ENCODE measurements around the gene ADAMTS2.

The ADAMTS2 gene

DNA sequence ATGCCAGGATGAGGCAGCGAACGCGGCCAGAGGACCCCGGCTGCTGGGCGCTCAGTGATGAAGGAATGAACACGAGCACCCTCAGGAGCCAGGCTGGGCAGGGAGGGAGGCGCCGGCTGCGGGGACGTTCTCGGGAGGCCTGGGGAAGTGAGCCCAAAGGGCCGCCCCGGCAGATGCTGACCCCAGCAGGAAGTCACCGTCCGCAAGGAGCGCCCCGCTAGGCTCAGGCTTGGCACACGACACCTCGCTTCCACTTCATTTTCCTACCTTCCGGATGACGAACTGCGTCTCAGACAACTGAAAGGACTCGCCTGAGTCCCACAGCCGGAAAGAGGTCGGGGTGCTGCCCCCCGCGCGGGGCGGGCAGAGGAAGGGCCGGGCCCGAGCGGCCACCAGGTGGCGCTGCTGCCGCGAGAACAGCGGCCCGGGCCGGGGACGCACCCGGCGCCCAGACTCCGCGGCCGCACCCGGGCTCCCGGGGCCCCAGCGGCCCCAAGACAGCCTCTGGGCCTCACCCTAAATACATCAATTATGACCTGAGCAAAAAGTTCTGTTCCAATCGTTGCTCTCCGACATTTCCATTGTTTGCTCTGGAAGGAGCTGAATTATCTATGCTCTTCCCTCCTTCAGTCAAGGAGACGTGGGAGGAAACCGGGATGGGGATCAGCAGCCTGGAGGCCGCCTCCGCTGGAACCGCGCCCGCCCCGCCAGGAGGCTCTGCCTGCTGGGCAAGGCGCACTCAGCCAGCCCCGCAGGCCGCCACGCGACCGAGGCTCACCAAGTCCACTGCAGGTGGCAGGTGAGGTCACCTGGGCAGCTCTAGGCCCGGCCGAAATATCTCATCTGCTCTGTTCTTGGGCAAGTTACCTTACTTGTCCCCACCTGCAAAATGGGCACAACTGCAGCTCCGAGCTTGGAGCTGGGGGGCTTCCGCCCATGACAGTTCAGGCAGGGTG, 178.1 kb downstream of the ADAMTS2 start:
- DNase-seq: peak; percentile 48

DNA sequence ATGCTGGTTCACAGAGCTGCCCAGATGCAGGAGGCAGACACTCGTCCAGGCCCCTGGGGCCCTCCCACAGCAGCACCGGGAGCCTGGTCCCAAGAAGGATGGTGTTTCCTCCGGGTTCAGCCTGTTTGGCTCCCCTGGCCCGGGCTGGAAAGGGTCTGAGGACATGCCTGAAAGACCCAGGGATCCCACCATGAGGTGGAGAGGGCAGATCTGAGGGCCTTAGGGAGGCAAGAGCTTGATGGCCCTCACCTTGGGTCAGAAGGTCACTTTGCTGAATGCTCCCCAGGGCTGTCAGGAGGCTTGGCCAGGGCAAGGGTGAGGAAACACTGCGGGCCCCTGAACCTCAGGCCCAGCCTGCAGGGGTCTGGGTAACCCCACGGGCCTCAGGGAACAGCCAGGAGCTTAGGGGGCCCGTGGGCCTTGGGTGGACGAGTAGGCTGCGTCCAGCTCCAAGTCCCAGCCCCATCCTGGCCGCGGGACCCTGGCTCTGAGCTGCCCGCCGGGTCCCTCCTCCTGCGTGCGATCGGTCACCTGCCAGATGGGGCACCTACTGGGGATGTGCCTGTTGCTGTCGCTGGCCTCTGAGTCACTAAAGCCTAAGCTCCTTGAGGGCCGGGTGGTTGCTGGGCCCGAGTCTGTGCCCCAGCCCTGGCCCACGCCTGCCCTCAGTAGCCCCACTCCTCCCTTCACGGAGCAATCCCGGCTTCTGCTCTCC, 178.9 kb downstream of the ADAMTS2 start:
- DNase-seq: no peak

DNA sequence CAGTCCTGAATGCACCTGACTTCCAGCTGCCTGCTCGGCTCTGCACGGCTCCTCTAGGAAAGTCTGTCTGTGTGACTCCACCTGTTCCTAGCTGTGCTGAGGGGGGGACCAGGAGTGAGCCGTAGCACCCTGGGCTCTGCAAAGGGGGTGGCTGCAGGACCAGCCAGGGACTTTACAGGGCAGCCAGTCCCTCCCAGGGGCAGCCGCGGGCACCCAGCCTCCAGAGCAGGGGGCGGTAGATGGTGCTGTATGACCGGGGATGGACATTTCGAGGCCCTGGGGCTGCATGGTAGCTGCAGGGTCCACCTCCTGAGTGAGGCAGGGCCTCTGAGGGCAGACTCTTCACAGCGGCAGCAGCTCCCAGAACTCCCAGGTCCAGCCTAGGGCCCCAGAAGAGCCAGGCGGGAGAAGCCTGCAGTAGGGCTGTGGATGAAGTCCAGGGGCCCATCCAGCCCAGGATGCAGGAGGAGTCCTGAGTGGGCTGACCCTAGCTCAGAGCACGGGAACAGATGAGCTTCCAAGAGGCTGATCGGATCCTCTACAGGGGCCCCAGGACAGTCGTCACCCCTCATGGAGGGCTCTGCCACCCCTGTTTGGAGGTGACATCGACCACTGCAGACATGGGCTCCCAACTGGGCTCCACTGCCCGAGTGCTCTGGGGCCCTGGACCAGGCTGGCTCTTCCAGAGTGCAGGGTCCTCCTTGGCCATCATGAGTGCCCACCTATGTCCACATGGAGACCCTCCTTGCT, 179.7 kb downstream of the ADAMTS2 start:
- DNase-seq: no peak

DNA sequence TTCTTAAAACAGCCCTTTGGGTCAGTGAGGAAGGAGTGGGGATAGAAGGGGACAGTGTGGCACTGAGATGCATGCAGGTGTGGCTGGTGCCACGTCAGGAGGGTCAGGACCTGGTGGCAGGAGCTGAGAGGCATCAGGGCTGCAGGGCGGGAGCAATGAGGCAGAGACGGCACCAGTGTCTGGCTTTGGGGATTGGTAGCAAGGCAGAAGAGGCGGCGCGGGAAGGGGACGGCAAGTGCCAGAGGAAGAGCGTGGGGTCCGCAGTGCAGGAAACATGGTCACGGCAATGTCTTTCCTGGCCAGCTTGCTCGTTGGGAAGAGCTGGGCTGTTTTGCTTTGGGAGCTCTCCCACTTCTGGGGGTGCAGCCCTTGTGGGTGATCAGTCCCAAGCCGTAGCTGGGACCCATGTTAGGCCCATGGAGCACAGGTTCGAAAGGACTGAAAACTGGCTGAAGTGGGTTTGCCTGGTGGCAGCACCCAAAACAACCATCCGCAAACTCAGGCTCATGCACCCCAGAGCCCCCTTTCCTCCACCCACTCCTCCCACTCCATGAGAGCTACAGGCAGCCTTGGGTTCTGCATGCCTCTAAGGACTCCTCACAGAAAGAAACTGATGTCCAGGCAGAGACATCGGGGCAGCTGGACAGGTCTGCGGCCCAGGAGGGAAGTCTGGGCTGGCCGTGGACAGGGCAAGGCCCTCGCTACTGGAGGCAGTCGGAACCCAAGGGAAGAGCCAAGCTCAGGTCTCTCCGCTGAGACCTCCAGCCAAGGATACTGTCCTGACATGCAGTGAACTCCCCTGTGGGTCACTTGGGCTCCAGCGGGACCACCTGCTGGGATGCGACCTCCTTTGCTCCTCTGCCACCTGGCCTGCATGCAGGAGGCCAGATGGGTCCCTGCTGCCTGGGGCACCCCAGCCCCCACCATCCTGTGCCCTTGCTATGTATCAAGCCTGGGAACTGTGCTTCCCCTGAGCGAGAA, 180.6 kb downstream of the ADAMTS2 start:
- DNase-seq: no peak

DNA sequence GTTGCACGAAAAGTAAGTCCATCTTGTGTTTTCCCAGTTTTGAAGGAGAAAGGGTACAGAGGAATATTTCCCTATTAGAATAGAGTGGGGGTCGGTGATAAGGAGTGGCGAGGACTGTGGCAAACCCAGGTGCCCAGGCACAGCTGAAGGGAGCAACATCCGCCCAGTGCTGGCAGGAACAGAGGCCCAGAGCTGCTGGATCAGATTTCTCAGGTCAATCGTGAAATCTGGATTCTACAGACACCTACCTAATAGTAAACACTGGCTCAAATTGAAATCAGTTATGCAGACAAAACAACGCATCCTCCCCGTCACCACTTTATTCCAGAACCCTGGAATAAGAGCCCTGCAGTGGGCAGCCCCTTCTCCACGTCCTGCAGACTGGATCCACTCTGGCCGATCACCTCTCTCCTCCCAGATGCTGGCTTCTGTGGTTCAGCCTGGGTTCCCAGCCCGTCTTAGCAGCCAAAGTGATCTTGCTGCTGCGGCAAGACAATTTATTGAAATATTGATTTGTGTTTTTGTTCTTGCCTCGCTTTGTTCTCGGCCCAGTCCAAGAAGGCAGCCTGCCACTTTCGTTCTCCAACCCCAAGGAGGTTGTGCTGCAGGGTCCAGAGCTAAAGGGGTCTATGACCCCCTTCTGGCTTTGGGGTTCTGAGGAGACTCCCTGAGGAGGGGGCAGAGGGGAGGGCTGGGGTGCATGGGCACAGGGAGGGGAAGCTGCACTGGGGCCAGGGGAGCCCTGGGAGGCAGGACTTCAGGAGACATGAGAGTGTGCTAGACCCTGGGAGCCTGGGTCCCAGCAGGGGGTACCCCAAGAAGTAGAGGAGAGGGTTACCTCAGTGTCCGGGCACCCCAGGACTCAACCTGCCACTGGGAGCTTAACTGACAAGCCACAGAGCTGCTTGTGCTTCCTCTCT, 181.8 kb downstream of the ADAMTS2 start:
- DNase-seq: no peak

DNA sequence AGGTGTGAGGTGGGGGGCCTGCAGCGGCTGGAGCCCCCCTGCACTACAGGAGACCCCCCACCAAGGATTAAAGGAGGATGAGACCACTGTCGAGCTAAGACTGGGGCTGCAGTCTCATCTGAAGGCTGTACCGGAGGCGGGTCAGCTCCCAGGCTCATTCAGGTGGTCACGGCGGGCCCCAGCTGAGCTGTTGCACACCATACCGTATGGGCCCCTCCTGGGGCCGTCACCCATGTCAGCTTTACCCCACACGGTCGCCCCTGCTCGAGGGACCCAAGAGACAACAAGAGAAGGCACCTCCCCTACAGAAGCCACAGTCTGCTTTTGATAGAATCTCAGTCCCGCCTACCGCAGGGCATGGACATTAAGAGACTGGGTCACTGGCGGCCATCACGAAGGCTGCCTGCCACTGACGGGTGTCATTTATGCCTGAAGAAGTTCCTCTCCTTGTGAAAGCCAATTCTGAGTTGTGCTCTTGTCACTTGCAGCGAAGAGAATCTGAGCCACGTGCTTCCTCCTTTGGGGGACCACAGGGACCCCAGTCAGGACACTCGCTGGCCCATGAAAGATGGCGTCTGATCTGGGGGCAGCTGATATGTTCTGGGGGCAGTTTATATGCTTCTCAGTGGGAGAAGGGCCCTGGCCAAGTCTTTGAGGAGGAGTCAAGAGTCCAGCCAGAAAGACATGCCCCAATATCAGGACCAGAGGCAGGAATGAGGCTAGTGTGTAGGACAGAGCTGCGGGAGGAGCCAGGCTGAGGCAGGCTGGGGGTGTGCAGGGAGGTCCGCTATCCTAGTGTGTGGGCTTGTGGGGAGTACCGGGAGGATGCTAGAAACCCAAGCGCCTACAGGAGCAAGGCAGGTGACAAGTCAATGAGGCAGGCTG, 182.7 kb downstream of the ADAMTS2 start:
- DNase-seq: no peak

DNA sequence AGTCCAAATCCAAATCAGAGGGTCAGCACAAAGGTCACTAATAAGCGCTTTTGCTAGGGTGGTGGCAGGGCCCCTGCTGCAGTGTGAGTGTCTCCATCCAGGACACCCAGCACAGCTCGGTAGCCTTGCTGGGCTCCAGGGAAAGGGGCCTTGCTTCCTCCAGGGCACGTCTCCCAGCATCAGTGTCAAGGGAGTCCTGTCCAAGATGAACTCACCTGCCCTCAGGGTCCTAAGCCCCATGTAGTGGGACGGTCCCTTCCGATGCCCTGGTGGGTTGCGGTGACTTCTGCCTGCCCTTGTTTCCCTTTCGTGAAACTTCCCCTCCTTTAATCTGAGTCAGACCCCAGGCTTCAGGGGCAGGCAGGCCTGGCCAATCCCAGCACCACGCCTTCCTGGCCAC, 183.4 kb downstream of the ADAMTS2 start:
- DNase-seq: no peak

DNA sequence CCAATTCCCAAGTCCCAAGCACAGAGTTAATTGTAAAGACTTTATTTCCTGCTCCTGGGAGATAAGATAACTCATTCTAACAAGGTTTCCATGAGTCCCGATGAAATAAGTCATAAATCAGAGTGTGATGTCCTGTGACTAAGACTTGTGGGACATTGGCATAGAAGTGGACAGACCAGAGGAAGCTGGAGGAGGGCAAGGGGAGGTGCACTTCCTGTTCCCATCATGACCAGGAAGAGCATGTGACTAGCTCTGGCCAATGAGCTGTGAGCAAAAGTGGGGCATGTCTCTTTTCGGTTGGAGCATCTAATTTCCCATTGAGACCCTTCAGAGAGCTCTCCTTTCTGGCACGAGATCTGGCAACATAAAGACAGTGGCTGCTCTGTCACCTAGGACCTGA, 184.7 kb downstream of the ADAMTS2 start:
- DNase-seq: no peak

DNA sequence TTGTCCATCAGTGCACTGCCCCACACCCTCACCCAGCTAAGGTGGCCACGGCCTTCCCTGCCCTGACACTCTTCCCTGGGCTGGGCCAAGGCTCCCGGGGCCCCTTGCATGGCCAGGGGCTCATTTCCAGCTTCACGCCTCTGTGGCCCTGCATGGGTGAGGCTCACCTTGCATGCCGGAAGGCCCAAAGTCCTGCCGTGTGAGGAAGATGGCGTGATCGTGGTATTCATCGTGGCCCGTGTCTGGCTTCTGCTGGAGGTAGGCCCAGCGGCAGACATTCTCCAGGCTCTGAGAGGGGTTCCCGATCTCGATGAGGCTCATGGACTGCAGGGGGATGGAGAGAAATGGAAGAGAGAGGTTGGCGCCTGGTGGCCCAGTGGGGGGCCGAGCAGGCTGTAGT, 186.7 kb downstream of the ADAMTS2 start:
- DNase-seq: no peak

DNA sequence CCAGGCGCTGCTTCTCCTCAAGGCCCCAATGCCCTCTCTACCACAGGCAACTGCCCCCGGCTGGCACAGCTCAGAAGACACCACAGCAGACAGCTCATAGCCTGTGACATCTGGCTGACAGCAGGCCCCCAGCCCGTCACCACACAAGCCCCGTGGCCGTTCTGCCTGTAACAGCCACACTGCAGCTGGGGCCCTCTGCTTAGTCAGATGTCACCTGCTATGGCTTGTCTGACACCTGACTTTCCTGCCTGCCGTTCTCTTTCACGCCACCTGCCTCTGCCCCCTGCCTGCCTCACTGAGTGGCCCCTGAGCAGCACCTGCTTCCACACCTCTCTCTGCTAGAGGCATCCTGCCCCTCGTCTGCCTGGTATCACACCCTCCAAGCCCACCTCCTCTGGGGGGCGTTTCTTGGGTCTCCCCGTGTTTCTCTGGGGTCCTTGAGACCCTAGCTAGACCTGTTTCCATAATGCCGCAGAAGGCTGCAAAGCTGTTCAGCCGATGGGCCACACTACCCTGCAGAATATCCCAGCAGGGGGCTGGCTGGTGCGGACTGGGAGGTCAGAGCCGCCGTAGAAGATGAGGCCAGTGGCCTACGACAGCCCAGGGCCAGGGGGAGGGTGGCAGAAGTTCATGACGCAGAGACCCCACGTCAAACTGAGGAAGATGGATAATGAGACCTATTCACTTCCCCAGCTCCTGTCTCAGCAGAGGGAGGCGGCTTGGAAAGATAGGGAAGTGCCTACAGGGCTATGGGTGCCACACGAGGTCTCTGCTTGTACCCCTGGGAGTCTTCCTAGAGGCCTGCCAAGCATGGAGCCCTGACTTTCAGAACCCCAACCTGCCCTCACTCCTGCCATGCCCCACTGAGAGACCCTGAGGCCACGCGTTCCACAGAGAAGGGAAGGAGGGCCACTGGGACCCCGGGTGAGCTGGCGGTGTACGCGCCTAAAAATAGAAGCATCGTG, 190.0 kb downstream of the ADAMTS2 start:
- no peak for DNase-seq

DNA sequence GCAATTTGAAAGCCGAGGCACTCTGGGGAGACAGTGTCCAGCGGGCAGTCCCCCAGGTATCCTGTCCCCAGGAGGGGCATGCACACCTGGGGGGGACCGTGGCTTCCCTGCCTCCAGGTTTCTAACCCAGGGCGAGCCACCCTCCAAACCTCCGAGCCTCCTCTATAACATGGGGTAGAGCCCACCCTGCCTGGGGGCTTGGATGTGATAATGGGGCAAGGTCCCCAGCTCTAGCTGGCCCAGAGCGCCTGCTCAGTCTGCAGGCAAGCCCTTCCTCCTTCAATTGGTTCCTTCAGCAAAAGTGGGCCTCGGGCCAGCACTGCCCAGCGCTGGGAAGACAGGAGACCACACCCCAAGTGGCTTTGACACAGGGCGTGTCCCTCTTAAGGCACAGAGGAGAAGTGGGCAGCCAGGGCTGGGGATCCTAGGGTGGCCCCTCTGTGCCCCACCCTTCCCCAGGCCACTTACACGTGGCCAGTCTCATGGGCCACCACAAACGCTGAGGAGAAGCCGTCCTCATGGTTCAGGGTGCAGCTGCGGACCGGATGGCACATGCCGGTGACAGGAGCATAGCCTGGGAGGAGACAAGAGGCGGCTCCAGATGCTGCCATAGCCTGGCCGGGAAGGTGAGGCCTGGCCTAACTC, 190.8 kb downstream of the ADAMTS2 start:
- no peak for DNase-seq

DNA sequence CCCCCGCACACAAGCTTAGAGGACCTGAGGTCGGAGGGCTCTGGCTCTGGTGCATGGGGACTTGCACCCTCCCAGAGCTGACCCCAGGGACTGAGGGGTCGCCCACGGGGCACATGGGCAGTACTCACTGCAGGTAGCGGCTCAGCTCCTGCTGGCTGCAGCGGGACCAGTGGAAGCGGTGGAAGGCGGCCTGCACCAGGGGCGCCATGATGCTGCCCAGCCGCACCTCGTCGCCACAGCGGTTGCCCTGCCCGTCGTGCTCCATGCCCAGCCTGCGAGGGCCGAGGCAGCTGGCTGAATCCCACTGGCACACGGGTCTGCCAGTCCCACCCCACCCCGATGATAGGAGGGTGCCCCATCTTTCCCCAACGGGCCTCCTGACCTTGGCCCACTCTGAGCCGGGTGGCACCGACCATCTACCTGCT, 191.3 kb downstream of the ADAMTS2 start:
- no peak for DNase-seq

DNA sequence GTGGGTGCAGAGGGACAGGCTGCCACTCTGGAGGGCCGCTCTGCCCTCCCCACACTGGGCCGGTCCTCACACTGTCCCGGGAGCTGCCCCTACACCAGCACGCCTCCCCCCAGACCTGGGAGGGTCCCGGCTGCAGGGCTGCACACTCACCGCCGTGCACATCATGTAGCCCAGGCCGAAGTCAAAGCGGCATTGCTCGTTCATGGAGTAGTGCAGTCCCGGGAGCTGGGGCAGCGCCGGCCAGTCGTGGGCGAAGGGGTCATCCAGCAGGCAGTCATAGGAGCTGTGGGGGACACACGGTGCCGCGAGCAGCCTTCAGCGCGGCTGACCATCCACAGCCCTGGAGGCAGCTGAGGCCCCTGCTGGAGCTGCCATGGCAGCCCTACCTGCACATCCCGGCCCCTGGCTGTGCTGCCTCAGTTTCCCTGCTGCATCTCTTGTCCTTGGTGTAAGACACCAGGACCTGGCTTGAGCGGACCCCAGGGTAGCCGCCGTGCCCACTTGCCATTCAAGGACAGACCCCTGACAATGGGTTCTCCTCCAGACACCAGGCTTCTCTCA, 191.8 kb downstream of the ADAMTS2 start:
- no peak for DNase-seq

DNA sequence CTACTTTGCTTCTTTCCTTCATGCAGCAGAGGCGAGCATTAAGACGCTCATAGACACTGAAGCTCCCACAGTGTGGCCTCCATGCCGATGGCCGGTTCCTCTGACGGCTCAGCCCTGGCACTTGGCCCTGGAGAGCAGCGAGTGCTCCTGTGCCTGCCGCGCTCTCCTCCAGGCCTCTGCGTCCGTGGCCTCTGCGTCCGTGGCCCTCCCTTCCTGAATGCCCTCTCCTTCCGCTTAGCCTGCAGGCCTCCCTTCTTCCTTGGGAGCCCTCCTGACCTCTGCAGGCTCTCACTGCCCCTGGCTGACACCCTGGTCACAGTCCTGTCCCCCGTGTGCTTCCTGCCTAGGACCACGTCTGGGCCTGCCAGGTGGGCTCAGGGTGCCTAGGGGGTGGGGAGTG, 192.3 kb downstream of the ADAMTS2 start:
- no peak for DNase-seq

DNA sequence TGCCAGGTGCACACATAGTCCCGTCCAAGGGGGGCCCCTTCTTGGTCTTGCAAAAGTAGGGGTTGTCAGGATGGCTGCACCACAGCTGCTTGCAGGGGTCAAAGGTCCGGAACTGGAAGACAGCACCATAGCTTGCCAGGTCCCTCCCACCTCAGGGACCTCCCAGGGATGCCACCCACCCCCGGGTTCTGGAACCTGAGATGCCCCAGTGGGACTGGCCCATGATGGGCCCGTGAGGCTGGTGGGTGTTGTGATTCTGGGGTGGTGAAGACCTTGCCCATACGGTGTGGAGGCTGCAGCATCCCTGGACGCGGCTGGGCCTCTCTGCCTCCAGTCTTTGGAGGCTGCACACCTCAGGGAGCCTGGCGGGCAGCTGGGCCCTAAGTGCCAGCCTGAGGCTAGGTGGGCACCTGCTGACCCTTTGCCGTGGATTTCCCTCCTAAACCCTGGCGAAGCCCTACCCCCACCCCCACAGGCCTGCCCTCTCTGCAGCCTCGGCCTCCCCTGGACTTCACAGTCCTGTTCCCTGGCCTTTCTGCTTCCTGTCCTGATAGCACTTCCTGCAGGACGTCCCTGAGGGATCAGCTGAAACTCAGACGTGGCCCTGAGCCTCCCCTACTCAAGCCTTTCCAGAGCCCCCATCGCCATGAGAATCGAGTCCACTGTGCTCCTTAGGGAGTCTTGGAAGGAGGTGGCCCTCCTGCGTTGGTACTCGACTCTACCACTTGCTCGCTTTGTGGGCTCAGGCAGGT, 192.9 kb downstream of the ADAMTS2 start:
- DNase-seq: no peak

DNA sequence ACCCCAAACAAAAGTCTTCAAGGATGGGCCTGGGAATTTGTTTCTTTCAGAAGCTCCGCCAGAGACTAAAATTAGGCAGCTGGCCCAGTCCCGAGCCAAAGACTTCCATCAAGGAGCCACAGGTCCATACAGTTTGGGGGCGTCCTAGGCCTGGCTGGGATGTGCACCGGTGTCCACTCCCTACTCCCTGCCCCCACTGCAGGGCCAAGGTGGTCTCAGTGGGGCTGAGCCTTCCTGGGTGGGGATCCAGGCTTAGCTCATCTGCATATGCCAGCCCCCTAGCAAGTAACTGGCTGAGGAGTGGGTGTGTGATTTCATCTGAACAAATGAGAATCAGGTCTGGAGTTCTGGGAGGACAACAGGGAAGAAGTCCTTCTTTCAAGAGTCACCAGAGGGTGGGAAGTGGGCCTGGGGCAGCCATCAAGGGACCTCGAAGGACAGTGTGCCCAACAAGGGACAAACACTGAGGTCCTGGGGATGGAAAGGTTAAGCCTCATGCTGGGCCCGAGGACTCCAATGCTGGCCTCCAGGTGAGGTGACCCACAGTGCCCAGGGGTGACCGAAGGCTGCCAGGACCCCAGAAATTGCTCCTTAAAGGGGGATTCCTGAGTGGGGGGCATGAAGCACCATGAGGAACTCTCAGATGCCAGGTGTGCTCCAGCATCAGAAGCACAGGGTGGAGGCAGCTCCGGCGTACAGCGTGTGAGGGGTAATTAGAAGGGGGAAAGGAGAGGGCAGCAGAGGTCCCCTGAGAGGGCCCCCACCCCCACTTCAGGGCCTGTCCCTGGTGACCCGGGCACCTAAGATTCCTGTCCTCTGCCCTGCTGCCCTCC, 193.8 kb downstream of the ADAMTS2 start:
- DNase-seq: no peak

Measured in CD4-positive, alpha-beta T cell treated with Interleukin-12 subunit alpha and Interleukin-12 subunit beta, for 1 hour (primary cell).